Nephron (organoid): ENCODE measurements around the gene CUL3.
A peak's percentile ranks its signal among the peaks of the same experiment; 100 is the strongest.

Experiments used
- H3K27ac Mint-ChIP-seq, 3 experiments: 2 replicates each; pipeline ENCODE4 v1.8.0; 2020; ENCODE audit warnings: mixed read lengths in 3 of 3, mild to moderate bottlenecking in 2 of 3, moderate library complexity in 1 of 3
- H3K27me3 Mint-ChIP-seq: 2 replicates; pipeline ENCODE4 v1.8.0; 2021; ENCODE audit warnings: low read depth, mild to moderate bottlenecking, moderate library complexity, mixed read lengths
- H3K36me3 Mint-ChIP-seq: 2 replicates; pipeline ENCODE4 v1.8.0; 2020; ENCODE audit warnings: low read depth, mixed read lengths
- H3K4me1 Mint-ChIP-seq: 2 replicates; pipeline ENCODE4 v1.8.0; 2020; ENCODE audit warnings: mixed read lengths
- H3K4me3 Mint-ChIP-seq, 3 experiments: 2 replicates each; pipeline ENCODE4 v1.8.0; 2020; ENCODE audit warnings: mild to moderate bottlenecking in 3 of 3, mixed read lengths in 3 of 3, moderate library complexity in 2 of 3
- H3K9me3 Mint-ChIP-seq: 2 replicates; pipeline ENCODE4 v1.8.0; 2020; ENCODE audit warnings: mixed read lengths
- TF ChIP-seq, protein P1 (sequence below), 3 experiments: fragments of 200-600 bp; sonication (generic); IDR thresholded peaks; one replicate each; pipeline ENCODE4 v1.5.0; 2021; ENCODE audit warnings: antibody characterized with exemption in 3 of 3; ENCODE audit not compliant: unreplicated experiment in 3 of 3

Gene CUL3

DNA sequence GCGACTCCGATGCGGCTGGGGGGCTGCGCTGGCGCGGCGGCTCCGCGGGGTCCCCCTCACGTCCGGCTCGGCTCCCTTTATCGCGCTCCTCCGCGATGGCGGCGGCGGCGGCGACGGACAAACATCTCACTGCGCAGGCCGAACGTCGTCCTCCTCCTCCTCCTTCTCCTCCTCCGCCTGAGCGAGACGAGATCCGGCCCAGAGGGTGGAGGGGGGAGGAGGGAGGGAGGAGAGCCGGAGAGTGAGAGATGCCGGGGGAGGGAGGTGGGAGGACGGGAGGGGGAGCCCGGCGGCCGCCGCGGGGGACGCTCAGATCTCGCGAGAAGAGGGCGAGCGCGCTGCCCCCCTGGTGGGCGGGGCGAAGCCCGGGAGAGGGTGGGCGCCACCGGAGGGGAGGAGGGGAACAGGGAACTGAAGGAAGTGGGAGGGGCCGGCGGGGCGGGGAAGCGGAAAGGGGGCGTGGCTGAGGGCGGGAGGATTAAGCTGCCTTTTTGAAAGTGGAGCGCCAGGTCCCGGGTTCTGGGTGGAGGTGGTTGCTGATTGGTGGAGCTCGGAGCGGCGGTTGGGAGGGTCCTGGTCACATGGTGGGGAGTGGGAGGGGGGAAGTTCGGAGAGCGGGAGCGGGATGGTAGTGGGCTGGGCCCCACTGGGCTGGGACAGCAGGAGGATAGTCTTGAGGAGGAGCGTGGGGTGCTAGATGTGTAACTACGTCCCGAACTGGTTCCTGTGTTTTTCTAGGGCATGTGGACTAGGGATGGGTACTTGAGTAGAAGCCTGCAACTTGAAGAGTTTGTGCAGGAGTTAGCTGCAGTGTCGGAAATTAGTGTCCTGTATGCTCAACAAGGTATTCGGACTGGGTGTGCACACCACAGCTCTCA, at the start of gene CUL3:
TSS of gene CUL3 (minus strand) at position 153 of the 878 bp plus-strand sequence. CDS start 354 bp downstream, outside the sequence.
- peaks cover 20% of the 10 kb centered on the region for H3K36me3 Mint-ChIP-seq
- peak within 1 kb of the TSS; percentile 94 to 100 (median 99) for H3K27ac Mint-ChIP-seq
- H3K4me3 Mint-ChIP-seq: peak within 1 kb of the TSS; percentile 100
- no peaks in the 10 kb centered on the region for H3K27me3 Mint-ChIP-seq
- H3K9me3 Mint-ChIP-seq: no peaks in the 10 kb centered on the region
- TF ChIP-seq, protein P1, sequence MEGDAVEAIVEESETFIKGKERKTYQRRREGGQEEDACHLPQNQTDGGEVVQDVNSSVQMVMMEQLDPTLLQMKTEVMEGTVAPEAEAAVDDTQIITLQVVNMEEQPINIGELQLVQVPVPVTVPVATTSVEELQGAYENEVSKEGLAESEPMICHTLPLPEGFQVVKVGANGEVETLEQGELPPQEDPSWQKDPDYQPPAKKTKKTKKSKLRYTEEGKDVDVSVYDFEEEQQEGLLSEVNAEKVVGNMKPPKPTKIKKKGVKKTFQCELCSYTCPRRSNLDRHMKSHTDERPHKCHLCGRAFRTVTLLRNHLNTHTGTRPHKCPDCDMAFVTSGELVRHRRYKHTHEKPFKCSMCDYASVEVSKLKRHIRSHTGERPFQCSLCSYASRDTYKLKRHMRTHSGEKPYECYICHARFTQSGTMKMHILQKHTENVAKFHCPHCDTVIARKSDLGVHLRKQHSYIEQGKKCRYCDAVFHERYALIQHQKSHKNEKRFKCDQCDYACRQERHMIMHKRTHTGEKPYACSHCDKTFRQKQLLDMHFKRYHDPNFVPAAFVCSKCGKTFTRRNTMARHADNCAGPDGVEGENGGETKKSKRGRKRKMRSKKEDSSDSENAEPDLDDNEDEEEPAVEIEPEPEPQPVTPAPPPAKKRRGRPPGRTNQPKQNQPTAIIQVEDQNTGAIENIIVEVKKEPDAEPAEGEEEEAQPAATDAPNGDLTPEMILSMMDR (IDR thresholded peaks at IDR 0.05; ENCODE audit: unreplicated experiment in 3 of 3): no peak
- peaks cover 29% of the 10 kb centered on the region for H3K4me1 Mint-ChIP-seq

DNA sequence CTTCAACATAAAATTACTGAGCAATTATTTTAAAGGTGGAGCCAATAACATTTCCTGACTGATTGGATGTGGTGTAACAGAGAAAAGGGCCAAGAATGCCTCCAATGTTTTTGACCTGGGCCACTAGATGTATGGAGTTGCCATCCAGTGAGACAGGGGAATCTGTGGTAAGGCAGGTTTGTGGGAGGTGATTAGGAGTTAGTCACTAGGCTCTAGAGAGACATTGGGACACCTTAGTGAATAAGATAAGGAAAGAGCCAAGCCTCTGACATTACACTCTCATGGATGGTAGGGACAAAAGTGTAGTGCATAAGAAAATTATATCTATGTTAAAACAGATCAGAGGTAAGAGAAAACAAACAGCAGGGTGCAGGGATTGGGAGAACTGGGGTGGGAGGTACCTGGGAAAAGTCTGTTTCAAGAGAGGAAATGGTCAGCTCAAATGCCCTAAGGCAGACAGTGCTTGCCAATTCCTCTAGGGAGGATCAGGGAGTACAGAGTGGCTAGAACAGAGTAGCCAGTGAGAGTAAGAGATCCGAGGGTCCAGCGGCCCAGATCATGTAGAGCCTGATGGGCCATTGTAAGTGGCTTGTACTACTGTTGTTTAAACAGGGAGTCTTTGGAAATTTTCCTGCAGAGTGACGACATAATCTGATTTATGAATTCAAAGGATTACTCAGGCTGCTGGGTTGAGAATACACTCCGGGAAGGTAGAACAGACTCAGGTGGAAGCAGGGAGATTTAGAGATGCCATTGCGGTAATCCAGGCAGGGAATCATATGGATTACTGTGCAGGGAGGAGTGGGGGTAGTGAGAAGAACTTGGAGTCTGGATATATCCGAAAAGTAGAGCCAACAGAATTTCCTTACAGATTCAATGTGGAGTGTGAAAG, 45.7 kb upstream of the CUL3 start:
- Mint-ChIP-seq H3K27me3 (no peaks in the 10 kb centered on the region), H3K4me1 (peaks cover 10% of the 10 kb centered on the region), H3K4me3 (no peak overlapping the region), H3K27ac (no peak overlapping the region), H3K9me3 (no peaks in the 10 kb centered on the region), H3K36me3 (no peaks in the 10 kb centered on the region)
- TF ChIP-seq, protein P1 (IDR thresholded peaks at IDR 0.05; ENCODE audit: unreplicated experiment in 3 of 3): no peak

DNA sequence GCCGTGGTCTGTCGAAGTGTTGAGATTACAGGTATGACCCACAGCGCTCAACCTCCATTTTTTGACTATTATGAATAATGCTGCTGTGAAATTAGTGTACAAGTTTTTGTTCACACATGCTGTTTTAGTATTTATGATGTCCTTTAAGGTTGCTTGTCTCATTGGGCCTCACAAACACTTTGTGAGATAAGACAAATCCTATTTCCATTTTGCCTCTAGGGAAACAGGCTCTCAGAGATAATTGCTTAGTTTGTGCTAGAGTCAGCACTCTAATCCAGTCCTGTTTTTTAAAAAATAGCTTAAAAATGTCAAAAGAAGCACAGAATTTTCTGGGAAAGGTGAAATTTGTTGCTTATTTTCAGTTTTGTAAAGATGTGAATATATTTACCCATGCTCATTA, 43.3 kb upstream of the CUL3 start:
- Mint-ChIP-seq H3K4me3 (no peak overlapping the region), H3K27me3 (no peaks in the 10 kb centered on the region), H3K4me1 (peaks cover 10% of the 10 kb centered on the region), H3K9me3 (no peaks in the 10 kb centered on the region), H3K36me3 (no peaks in the 10 kb centered on the region), H3K27ac (peak overlapping the region in 2 of 3 experiments; percentile 14 to 59)
- TF ChIP-seq, protein P1 (IDR thresholded peaks at IDR 0.05; ENCODE audit: unreplicated experiment in 3 of 3): no peak

DNA sequence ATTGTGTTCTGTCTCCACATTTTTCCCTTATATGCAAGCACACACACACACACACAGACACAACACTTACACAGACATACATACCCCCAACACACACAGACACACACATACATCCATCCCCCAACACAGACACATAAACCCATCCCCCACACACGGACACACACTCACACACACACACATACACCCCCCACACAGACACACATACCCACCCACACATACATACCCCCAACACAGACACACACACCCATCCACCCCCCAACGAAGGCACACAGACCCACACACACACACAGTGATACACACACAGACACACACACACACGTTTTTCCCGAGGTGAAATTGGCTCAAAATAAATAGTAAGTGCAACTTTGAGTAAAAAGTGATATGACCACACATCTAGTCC, 41.6 kb upstream of the CUL3 start:
- H3K27me3 Mint-ChIP-seq: no peaks in the 10 kb centered on the region
- H3K4me3 Mint-ChIP-seq: no peak overlapping the region
- H3K27ac Mint-ChIP-seq: no peak overlapping the region
- TF ChIP-seq, protein P1 (IDR thresholded peaks at IDR 0.05; ENCODE audit: unreplicated experiment in 3 of 3): no peak
- peaks cover 10% of the 10 kb centered on the region for H3K4me1 Mint-ChIP-seq
- no peaks in the 10 kb centered on the region for H3K9me3 Mint-ChIP-seq
- H3K36me3 Mint-ChIP-seq: no peaks in the 10 kb centered on the region

DNA sequence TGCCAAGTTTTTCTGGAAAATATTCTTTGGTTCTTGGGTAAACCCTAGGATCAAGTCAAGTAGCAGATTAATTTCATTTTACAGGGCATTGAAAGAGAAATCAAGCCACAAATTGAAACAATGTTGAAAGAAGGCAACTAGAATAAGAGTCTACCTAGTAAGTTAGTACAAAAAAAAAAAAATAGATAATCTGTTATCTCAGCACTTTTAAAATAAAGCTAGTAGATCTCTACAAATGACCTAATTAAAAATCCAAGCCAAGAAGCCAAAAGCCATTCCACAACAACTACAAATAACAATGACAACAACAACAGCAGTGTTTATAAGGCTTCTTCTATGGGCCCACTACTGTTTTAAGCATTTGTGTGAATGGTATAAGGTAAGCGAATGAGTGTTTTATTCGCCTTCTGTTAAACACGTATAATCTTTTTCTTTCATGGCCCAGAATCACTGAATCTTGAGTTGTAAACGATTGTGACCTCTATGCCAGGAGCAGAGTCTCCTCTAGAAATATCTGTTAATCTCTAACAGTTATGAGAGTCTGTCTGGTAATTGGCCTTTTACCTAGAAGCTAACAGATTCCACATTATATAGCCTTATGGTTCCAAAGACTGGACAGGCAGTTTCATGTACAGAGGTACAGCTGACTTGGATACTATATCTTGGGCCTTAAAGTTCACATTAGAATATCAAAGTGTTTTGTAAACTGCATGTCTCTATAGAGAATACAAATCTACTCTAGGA, 28.6 kb upstream of the CUL3 start:
- no peaks in the 10 kb centered on the region for H3K27me3 Mint-ChIP-seq
- H3K36me3 Mint-ChIP-seq: no peaks in the 10 kb centered on the region
- H3K9me3 Mint-ChIP-seq: peaks cover 4% of the 10 kb centered on the region
- H3K4me3 Mint-ChIP-seq: no peak overlapping the region
- peak overlapping the region in 2 of 3 experiments; percentile 14 to 66 for H3K27ac Mint-ChIP-seq
- TF ChIP-seq, protein P1 (IDR thresholded peaks at IDR 0.05; ENCODE audit: unreplicated experiment in 3 of 3): no peak
- H3K4me1 Mint-ChIP-seq: no peaks in the 10 kb centered on the region
